NB4 (cell line): Measurements from ENCODE around the gene RNF220.

Experiments used
- MYC ChIP-seq: IDR thresholded peaks from 2 replicates; pipeline ENCODE4 v1.6.1; 2011; ENCODE audit warnings: low read depth, low read length
- POLR2A ChIP-seq: IDR thresholded peaks from 2 replicates; pipeline ENCODE4 v1.6.1; 2011; ENCODE audit warnings: mild to moderate bottlenecking; ENCODE audit not compliant: insufficient read length; ENCODE audit errors: extremely low read depth
- TF ChIP-seq, protein P1 (sequence below): IDR thresholded peaks from one replicate; pipeline ENCODE4 v1.5.1; 2012; ENCODE audit warnings: low read depth, low read length

GRCh38 chr1:44408212-44408582 is 3.1 kb downstream of the RNF220 start:
- TF ChIP-seq, protein P1, sequence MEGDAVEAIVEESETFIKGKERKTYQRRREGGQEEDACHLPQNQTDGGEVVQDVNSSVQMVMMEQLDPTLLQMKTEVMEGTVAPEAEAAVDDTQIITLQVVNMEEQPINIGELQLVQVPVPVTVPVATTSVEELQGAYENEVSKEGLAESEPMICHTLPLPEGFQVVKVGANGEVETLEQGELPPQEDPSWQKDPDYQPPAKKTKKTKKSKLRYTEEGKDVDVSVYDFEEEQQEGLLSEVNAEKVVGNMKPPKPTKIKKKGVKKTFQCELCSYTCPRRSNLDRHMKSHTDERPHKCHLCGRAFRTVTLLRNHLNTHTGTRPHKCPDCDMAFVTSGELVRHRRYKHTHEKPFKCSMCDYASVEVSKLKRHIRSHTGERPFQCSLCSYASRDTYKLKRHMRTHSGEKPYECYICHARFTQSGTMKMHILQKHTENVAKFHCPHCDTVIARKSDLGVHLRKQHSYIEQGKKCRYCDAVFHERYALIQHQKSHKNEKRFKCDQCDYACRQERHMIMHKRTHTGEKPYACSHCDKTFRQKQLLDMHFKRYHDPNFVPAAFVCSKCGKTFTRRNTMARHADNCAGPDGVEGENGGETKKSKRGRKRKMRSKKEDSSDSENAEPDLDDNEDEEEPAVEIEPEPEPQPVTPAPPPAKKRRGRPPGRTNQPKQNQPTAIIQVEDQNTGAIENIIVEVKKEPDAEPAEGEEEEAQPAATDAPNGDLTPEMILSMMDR: no peak
- no peak for TF ChIP-seq MYC
- no peak for TF ChIP-seq POLR2A
